WTC11 (cell line): Measurements from ENCODE around the gene FBXW9. TPM values are rescaled to one million over a fixed set of nuclear protein-coding genes. Genes with fewer than 3 reads are reported as not detected.
"Not testable (repeated sequence)": the region's sequence is repeated elsewhere in the genome, so short reads cannot be mapped to it uniquely, and the experiment has no call there.

Experiments used
- ATAC-seq: fragments of 200-7000 bp; cut with Tn5 transposase; 2 replicates; pipeline ENCODE4 v1.10.0; 2021; ENCODE audit warnings: mild to moderate bottlenecking, moderate library complexity
- CTCF ChIA-PET: fragments of 300-600 bp; sonication (Branson Sonifier 250); formaldehyde crosslinking; loops from one replicate; lab custom pipeline; 2021; ENCODE audit warnings: antibody characterized with exemption; lab: Charles Lee
- POLR2A ChIA-PET: fragments of 350-600 bp; sonication (Branson Sonifier 250); formaldehyde crosslinking; loops from one replicate; lab custom pipeline; 2021; ENCODE audit warnings: antibody characterized with exemption; lab: Charles Lee
- DNase-seq: peaks from one replicate; pipeline ENCODE4 v3.0.0; 2021; ENCODE audit warnings: low spot score
- H3K27ac Mint-ChIP-seq: 2 replicates; pipeline ENCODE4 v1.8.0; 2021; ENCODE audit warnings: mixed read lengths
- H3K27me3 Mint-ChIP-seq: 2 replicates; pipeline ENCODE4 v1.8.0; 2021; ENCODE audit warnings: low read depth, mild to moderate bottlenecking, moderate library complexity, mixed read lengths
- H3K36me3 Mint-ChIP-seq: 2 replicates; pipeline ENCODE4 v1.8.0; 2021; ENCODE audit warnings: mixed read lengths
- H3K4me1 Mint-ChIP-seq: 2 replicates; pipeline ENCODE4 v1.8.0; 2022; ENCODE audit warnings: mixed read lengths
- H3K4me3 Mint-ChIP-seq: 2 replicates; pipeline ENCODE4 v1.8.0; 2021; ENCODE audit warnings: mild to moderate bottlenecking, moderate library complexity, mixed read lengths
- H3K9me3 Mint-ChIP-seq: 2 replicates; pipeline ENCODE4 v1.8.0; 2021; ENCODE audit warnings: mixed read lengths
- ATF1 ChIP-seq: sonication (generic); formaldehyde crosslinking; IDR thresholded peaks from 2 replicates; pipeline ENCODE4 v1.8.1; 2023; ENCODE audit warnings: mild to moderate bottlenecking, moderate library complexity, missing genetic modification reagents
- E2F4 ChIP-seq: sonication (generic); formaldehyde crosslinking; IDR thresholded peaks from 2 replicates; pipeline ENCODE4 v1.8.1; 2022; ENCODE audit warnings: low read depth, mild to moderate bottlenecking, moderate library complexity, missing genetic modification reagents, borderline replicate concordance
- EMX1 ChIP-seq: fragments of 250-450 bp; sonication (Bioruptor Pico); IDR thresholded peaks from 2 replicates; pipeline ENCODE4 v1.8.0; 2021; ENCODE audit warnings: mild to moderate bottlenecking
- ESRRA ChIP-seq: sonication (generic); formaldehyde crosslinking; IDR thresholded peaks from 2 replicates; pipeline ENCODE4 v1.8.1; 2022; ENCODE audit warnings: mild to moderate bottlenecking, missing genetic modification reagents, borderline replicate concordance
- ETV6 ChIP-seq: sonication (generic); formaldehyde crosslinking; IDR thresholded peaks from 2 replicates; pipeline ENCODE4 v1.8.1; 2022; ENCODE audit warnings: mild to moderate bottlenecking, missing genetic modification reagents
- FOXP1 ChIP-seq: sonication (generic); formaldehyde crosslinking; IDR thresholded peaks from 2 replicates; pipeline ENCODE4 v1.8.0; 2022; ENCODE audit warnings: missing genetic modification reagents, mild to moderate bottlenecking, moderate library complexity, borderline replicate concordance
- MLX ChIP-seq: sonication (generic); formaldehyde crosslinking; IDR thresholded peaks from 2 replicates; pipeline ENCODE4 v1.8.1; 2023; ENCODE audit warnings: mild to moderate bottlenecking, missing genetic modification reagents, moderate library complexity
- NFATC4 ChIP-seq: fragments of 250-450 bp; sonication (Bioruptor Pico); IDR thresholded peaks from 2 replicates; pipeline ENCODE4 v1.9.0; 2021; ENCODE audit warnings: mild to moderate bottlenecking
- NR1H2 ChIP-seq: sonication (generic); formaldehyde crosslinking; IDR thresholded peaks from 2 replicates; pipeline ENCODE4 v1.9.0; 2021; ENCODE audit warnings: mild to moderate bottlenecking, moderate library complexity, missing genetic modification reagents
- SOX15 ChIP-seq: fragments of 250-450 bp; sonication (Bioruptor Pico); IDR thresholded peaks from 2 replicates; pipeline ENCODE4 v1.9.0; 2021; ENCODE audit warnings: mild to moderate bottlenecking
- STAT6 ChIP-seq: sonication (generic); formaldehyde crosslinking; conservative IDR thresholded peaks from 2 replicates; pipeline ENCODE4 v1.8.1; 2023; ENCODE audit warnings: mild to moderate bottlenecking, low read depth, missing genetic modification reagents, moderate library complexity
- ZBTB43 ChIP-seq: sonication (generic); formaldehyde crosslinking; IDR thresholded peaks from 2 replicates; pipeline ENCODE4 v1.8.1; 2023; ENCODE audit warnings: mild to moderate bottlenecking, missing genetic modification reagents
- ZNF396 ChIP-seq: fragments of 250-450 bp; sonication (Bioruptor Pico); IDR thresholded peaks from 2 replicates; pipeline ENCODE4 v1.8.0; 2021; ENCODE audit warnings: mild to moderate bottlenecking, moderate library complexity, borderline replicate concordance
- ZNF512 ChIP-seq: sonication (generic); formaldehyde crosslinking; IDR thresholded peaks from 2 replicates; pipeline ENCODE4 v1.8.1; 2022; ENCODE audit warnings: missing genetic modification reagents, borderline replicate concordance
- total RNA-seq: library from RNA; stranded (reverse); gene quantifications from 3 replicates; pipeline ENCODE4 v1.2.3, GENCODE V29; 2021
- TF ChIP-seq, protein P1 (sequence below): sonication (generic); formaldehyde crosslinking; IDR thresholded peaks from 2 replicates; pipeline ENCODE4 v1.8.1; 2023; ENCODE audit warnings: mild to moderate bottlenecking, missing genetic modification reagents, moderate library complexity
- TF ChIP-seq, protein P2 (sequence below): fragments of 200-600 bp; IDR thresholded peaks from 2 replicates; pipeline ENCODE4 v1.8.0; 2022; ENCODE audit warnings: antibody characterized with exemption
- TF ChIP-seq, protein P3 (sequence below): fragments of 250-450 bp; sonication (Bioruptor Pico); IDR thresholded peaks from 2 replicates; pipeline ENCODE4 v1.9.0; 2021; ENCODE audit warnings: moderate library complexity, mild to moderate bottlenecking, inconsistent platforms, borderline replicate concordance
- TF ChIP-seq, protein P4 (sequence below): sonication (generic); formaldehyde crosslinking; IDR thresholded peaks from 2 replicates; pipeline ENCODE4 v1.8.1; 2022; ENCODE audit warnings: mild to moderate bottlenecking, moderate library complexity, missing genetic modification reagents
- TF ChIP-seq, protein P5 (sequence below): sonication (generic); formaldehyde crosslinking; IDR thresholded peaks from 2 replicates; pipeline ENCODE4 v1.8.0; 2022; ENCODE audit warnings: mild to moderate bottlenecking, missing genetic modification reagents

Gene FBXW9
- total RNA-seq, 1 experiment from 2014 or later = 15.2 TPM

GRCh38 chr19:12726988-12727316 lies 30.5 kb upstream of the FBXW9 start:
- peak overlapping the region; percentile 55 for H3K27ac Mint-ChIP-seq
- H3K4me1 Mint-ChIP-seq = peaks cover 12% of the 10 kb centered on the region
- CTCF ChIA-PET = interaction anchor here (2.4 to 2.7 kb wide), 2 partner anchors 31 to 34 kb away, joined by 7 to 8 read pairs; no protein-coding TSS in a partner anchor
- H3K4me3 Mint-ChIP-seq = no peak overlapping the region
- peaks cover 13% of the 10 kb centered on the region for H3K36me3 Mint-ChIP-seq
- TF ChIP-seq EMX1 = no peak
- no peak for TF ChIP-seq MLX (CRISPR knock-in tag)
- TF ChIP-seq ZNF512 (CRISPR knock-in tag) = no peak
- no peak for TF ChIP-seq ZNF396
- TF ChIP-seq STAT6 (CRISPR knock-in tag) = no peak
- no peak for TF ChIP-seq E2F4 (CRISPR knock-in tag)
- no peak for TF ChIP-seq NFATC4 (CRISPR knock-in tag)
- no peak for TF ChIP-seq ETV6
- TF ChIP-seq FOXP1 (CRISPR knock-in tag) = no peak
- TF ChIP-seq ESRRA (CRISPR knock-in tag) = no peak
- TF ChIP-seq SOX15 = no peak
- TF ChIP-seq, protein P1, sequence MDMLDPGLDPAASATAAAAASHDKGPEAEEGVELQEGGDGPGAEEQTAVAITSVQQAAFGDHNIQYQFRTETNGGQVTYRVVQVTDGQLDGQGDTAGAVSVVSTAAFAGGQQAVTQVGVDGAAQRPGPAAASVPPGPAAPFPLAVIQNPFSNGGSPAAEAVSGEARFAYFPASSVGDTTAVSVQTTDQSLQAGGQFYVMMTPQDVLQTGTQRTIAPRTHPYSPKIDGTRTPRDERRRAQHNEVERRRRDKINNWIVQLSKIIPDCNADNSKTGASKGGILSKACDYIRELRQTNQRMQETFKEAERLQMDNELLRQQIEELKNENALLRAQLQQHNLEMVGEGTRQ (CRISPR knock-in tag) = no peak
- TF ChIP-seq, protein P2, sequence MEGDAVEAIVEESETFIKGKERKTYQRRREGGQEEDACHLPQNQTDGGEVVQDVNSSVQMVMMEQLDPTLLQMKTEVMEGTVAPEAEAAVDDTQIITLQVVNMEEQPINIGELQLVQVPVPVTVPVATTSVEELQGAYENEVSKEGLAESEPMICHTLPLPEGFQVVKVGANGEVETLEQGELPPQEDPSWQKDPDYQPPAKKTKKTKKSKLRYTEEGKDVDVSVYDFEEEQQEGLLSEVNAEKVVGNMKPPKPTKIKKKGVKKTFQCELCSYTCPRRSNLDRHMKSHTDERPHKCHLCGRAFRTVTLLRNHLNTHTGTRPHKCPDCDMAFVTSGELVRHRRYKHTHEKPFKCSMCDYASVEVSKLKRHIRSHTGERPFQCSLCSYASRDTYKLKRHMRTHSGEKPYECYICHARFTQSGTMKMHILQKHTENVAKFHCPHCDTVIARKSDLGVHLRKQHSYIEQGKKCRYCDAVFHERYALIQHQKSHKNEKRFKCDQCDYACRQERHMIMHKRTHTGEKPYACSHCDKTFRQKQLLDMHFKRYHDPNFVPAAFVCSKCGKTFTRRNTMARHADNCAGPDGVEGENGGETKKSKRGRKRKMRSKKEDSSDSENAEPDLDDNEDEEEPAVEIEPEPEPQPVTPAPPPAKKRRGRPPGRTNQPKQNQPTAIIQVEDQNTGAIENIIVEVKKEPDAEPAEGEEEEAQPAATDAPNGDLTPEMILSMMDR = no peak
- no peak for TF ChIP-seq NR1H2 (CRISPR knock-in tag)
- no peak for TF ChIP-seq ATF1 (CRISPR knock-in tag)
- TF ChIP-seq, protein P3, sequence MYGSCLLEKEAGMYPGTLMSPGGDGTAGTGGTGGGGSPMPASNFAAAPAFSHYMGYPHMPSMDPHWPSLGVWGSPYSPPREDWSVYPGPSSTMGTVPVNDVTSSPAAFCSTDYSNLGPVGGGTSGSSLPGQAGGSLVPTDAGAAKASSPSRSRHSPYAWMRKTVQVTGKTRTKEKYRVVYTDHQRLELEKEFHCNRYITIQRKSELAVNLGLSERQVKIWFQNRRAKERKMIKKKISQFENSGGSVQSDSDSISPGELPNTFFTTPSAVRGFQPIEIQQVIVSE (CRISPR knock-in tag) = no peak
- TF ChIP-seq ZBTB43 = no peak
- TF ChIP-seq, protein P4, sequence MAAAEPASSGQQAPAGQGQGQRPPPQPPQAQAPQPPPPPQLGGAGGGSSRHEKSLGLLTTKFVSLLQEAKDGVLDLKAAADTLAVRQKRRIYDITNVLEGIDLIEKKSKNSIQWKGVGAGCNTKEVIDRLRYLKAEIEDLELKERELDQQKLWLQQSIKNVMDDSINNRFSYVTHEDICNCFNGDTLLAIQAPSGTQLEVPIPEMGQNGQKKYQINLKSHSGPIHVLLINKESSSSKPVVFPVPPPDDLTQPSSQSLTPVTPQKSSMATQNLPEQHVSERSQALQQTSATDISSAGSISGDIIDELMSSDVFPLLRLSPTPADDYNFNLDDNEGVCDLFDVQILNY = no peak
- TF ChIP-seq, protein P5, sequence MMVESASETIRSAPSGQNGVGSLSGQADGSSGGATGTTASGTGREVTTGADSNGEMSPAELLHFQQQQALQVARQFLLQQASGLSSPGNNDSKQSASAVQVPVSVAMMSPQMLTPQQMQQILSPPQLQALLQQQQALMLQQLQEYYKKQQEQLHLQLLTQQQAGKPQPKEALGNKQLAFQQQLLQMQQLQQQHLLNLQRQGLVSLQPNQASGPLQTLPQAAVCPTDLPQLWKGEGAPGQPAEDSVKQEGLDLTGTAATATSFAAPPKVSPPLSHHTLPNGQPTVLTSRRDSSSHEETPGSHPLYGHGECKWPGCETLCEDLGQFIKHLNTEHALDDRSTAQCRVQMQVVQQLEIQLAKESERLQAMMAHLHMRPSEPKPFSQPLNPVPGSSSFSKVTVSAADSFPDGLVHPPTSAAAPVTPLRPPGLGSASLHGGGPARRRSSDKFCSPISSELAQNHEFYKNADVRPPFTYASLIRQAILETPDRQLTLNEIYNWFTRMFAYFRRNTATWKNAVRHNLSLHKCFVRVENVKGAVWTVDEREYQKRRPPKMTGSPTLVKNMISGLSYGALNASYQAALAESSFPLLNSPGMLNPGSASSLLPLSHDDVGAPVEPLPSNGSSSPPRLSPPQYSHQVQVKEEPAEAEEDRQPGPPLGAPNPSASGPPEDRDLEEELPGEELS = no peak
- H3K9me3 Mint-ChIP-seq = no peaks in the 10 kb centered on the region
- no peak for ATAC-seq
- no peaks in the 10 kb centered on the region for H3K27me3 Mint-ChIP-seq
- POLR2A ChIA-PET = no interaction called here
- no peak for DNase-seq

DNA sequence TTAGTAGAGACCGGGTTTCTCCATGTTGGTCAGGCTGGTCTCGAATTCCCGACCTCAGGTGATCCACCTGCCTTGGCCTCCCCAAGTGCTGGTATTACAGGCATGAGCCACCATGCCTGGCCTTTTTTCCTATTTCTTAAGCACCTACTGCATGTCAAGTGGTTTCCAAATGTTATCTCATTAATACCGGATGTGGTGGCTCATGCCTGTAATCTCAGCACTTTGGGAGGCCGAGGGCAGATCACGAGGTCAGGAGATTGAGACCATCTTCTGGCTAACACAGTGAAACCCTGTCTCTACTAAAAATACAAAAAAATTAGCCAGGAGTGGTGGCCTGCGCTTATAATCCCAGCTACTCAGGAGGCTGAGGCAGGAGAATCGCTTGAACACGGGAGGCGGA lies 29.2 kb upstream of the FBXW9 start:
- not testable (repeated sequence) for ATAC-seq, DNase-seq, H3K4me3 Mint-ChIP-seq, H3K27ac Mint-ChIP-seq, H3K9me3 Mint-ChIP-seq, H3K27me3 Mint-ChIP-seq
- Mint-ChIP-seq H3K4me1 (peaks cover 19% of the 10 kb centered on the region), H3K36me3 (peaks cover 12% of the 10 kb centered on the region)
- CTCF ChIA-PET = interaction anchor here (0.6 to 2.4 kb wide), 5 partner anchors 32 to 375 kb away, joined by 3 to 7 read pairs (median 3); partner anchors contain the start of genes ZNF490 and ZNF791
- POLR2A ChIA-PET = interaction anchor here (0.7 to 5.4 kb wide), 3 partner anchors 10 to 136 kb away, joined by 3 to 44 read pairs (median 4); partner anchors contain the start of genes GET3, PRDX2, THSD8 and TRIR
